H1 (cell line): ENCODE results near the gene PTH1R. TPM values are rescaled to one million over a fixed set of nuclear protein-coding genes. Genes with fewer than 3 reads are reported as not detected.

Experiments
- CTCF ChIA-PET: fragments of 300-600 bp; sonication (Branson Sonifier 250); formaldehyde crosslinking; loops from one replicate; lab custom pipeline; 2021; ENCODE audit not compliant: partially characterized antibody; lab: Charles Lee
- POLR2A ChIA-PET: fragments of 300-600 bp; sonication (Branson Sonifier 250); formaldehyde crosslinking; loops from one replicate; lab custom pipeline; 2021; ENCODE audit warnings: inconsistent platforms; ENCODE audit not compliant: partially characterized antibody; lab: Charles Lee
- DNase-seq, 2 experiments: peaks; one replicate each; pipeline versions ENCODE4 v3.0.0 to v3.0.0-alpha.2; 2010 to 2022; ENCODE audit warnings: low spot score in 2 of 2, low read depth in 1 of 2, mixed read lengths in 1 of 2
- FAIRE-seq: peaks from 2 replicates; lab custom pipeline; 2011; peaks lifted over from hg19 to GRCh38; lab: Jason Lieb, UNC
- H2AFZ ChIP-seq: 2 replicates; pipeline ENCODE4 v1.8.1; 2012; ENCODE audit warnings: low read length, inconsistent platforms
- H2AK5ac ChIP-seq: 2 replicates; pipeline ENCODE4 v1.6.1; 2013; ENCODE audit warnings: low read depth, low read length
- H2BK120ac ChIP-seq: replicated peaks from 2 replicates; pipeline ENCODE3; 2013; ENCODE audit warnings: low read depth, low read length, inconsistent platforms
- H2BK12ac ChIP-seq: 2 replicates; pipeline ENCODE4 v1.6.1; 2013; ENCODE audit warnings: low read depth, low read length
- H2BK15ac ChIP-seq: 2 replicates; pipeline ENCODE4 v1.6.1; 2013; ENCODE audit warnings: low read length
- H2BK20ac ChIP-seq: 2 replicates; pipeline ENCODE4 v1.6.1; 2013; ENCODE audit warnings: low read length
- H2BK5ac ChIP-seq: 2 replicates; pipeline ENCODE4 v1.6.1; 2013; ENCODE audit warnings: low read depth, low read length
- H3K14ac ChIP-seq: 2 replicates; pipeline ENCODE4 v1.6.1; 2013; ENCODE audit warnings: inconsistent platforms; ENCODE audit not compliant: insufficient read length
- H3K18ac ChIP-seq: 2 replicates; pipeline ENCODE4 v1.6.1; 2013; ENCODE audit warnings: low read length; ENCODE audit errors: extremely low read depth
- H3K23ac ChIP-seq: 2 replicates; pipeline ENCODE4 v1.6.1; 2013; ENCODE audit warnings: inconsistent platforms; ENCODE audit not compliant: insufficient read length
- H3K23me2 ChIP-seq: 2 replicates; pipeline ENCODE4 v1.6.1; 2013; ENCODE audit warnings: low read depth, low read length
- H3K27ac ChIP-seq: 2 replicates; pipeline ENCODE4 v1.6.1; 2011; ENCODE audit warnings: low read depth, low read length, inconsistent platforms
- H3K27me3 ChIP-seq, 4 experiments: replicated peaks in 1 of 4; 1 replicate in 1 of 4; 2 replicates in 3 of 4; pipeline versions ENCODE4 v1.6.1 to v1.8.1; 2011 to 2013; ENCODE audit warnings: low read length in 3 of 4, mild to moderate bottlenecking in 3 of 4, inconsistent platforms in 2 of 4, mixed read lengths in 2 of 4, moderate library complexity in 1 of 4; ENCODE audit not compliant: control insufficient read depth in 3 of 4, insufficient read depth in 3 of 4; ENCODE audit errors: extremely low read depth in 1 of 4
- H3K36me3 ChIP-seq, 4 experiments: 2 replicates each; pipeline versions ENCODE4 v1.6.1 to v1.8.1; 2011 to 2013; ENCODE audit warnings: mild to moderate bottlenecking in 4 of 4, low read length in 3 of 4, moderate library complexity in 2 of 4, control low read depth in 1 of 4, inconsistent platforms in 1 of 4; ENCODE audit not compliant: insufficient read depth in 4 of 4, control insufficient read depth in 2 of 4
- H3K4ac ChIP-seq: replicated peaks from 2 replicates; pipeline ENCODE3; 2013; ENCODE audit warnings: low read length, low read depth, mixed read lengths, inconsistent platforms; ENCODE audit not compliant: insufficient read length
- H3K4me1 ChIP-seq, 4 experiments: replicated peaks in 1 of 4; 1 replicate in 1 of 4; 2 replicates in 3 of 4; pipeline versions ENCODE4 v1.6.1 to v1.8.1; 2011 to 2013; ENCODE audit warnings: low read length in 3 of 4, inconsistent platforms in 2 of 4, mixed read lengths in 1 of 4; ENCODE audit not compliant: insufficient read depth in 4 of 4, control insufficient read depth in 3 of 4
- H3K4me2 ChIP-seq, 2 experiments: 2 replicates each; pipeline versions ENCODE4 v1.6.1 to v1.8.1; 2011 to 2013; ENCODE audit warnings: low read depth in 2 of 2, low read length in 2 of 2, control low read depth in 1 of 2, inconsistent platforms in 1 of 2, mild to moderate bottlenecking in 1 of 2; ENCODE audit not compliant: insufficient read depth in 1 of 2
- H3K4me3 ChIP-seq, 4 experiments: fragments of 200-600, 300-600 bp in 1 of 4; sonication (generic), shearing (Covaris generic), sonication (Bioruptor Twin) in 1 of 4; 2 replicates each; pipeline versions ENCODE4 v1.5.1 to v1.8.1; 2011 to 2016; ENCODE audit warnings: low read length in 4 of 4, low read depth in 3 of 4, control low read depth in 2 of 4, inconsistent platforms in 2 of 4, mild to moderate bottlenecking in 2 of 4, mixed read lengths in 1 of 4, moderate library complexity in 1 of 4; ENCODE audit not compliant: insufficient read depth in 2 of 4; ENCODE audit errors: extremely low read depth in 1 of 4
- H3K56ac ChIP-seq: replicated peaks from 2 replicates; pipeline ENCODE3; 2013; ENCODE audit warnings: low read depth, mild to moderate bottlenecking, mixed read lengths, low read length, inconsistent platforms; ENCODE audit not compliant: insufficient read length
- H3K79me1 ChIP-seq: 2 replicates; pipeline ENCODE4 v1.6.1; 2013; ENCODE audit warnings: low read depth, low read length, control low read depth
- H3K79me2 ChIP-seq, 2 experiments: 2 replicates each; pipeline versions ENCODE4 v1.6.1 to v1.8.1; 2012 to 2013; ENCODE audit warnings: low read length in 2 of 2, mild to moderate bottlenecking in 2 of 2, inconsistent platforms in 1 of 2; ENCODE audit not compliant: insufficient read depth in 2 of 2, control insufficient read depth in 1 of 2
- H3K9ac ChIP-seq, 4 experiments: replicated peaks in 1 of 4; 1 replicate in 1 of 4; 2 replicates in 3 of 4; pipeline versions ENCODE4 v1.6.1 to v1.8.1; 2011 to 2013; ENCODE audit warnings: low read depth in 3 of 4, low read length in 3 of 4, control low read depth in 2 of 4, mild to moderate bottlenecking in 2 of 4, moderate library complexity in 2 of 4, inconsistent platforms in 1 of 4; ENCODE audit errors: extremely low read depth in 1 of 4
- H3K9me3 ChIP-seq, 2 experiments: 2 replicates each; pipeline versions ENCODE4 v1.6.1 to v1.8.1; 2012 to 2013; ENCODE audit warnings: mild to moderate bottlenecking in 2 of 2, moderate library complexity in 2 of 2, control low read depth in 1 of 2, inconsistent platforms in 1 of 2, low read depth in 1 of 2, low read length in 1 of 2, mixed read lengths in 1 of 2; ENCODE audit not compliant: insufficient read depth in 2 of 2
- H4K20me1 ChIP-seq, 2 experiments: replicated peaks in 1 of 2; 2 replicates each; pipeline versions ENCODE3 to v1.8.1; 2011 to 2013; ENCODE audit warnings: inconsistent platforms in 2 of 2, low read length in 2 of 2, mild to moderate bottlenecking in 1 of 2; ENCODE audit not compliant: insufficient read depth in 2 of 2, control insufficient read depth in 1 of 2
- H4K5ac ChIP-seq: 2 replicates; pipeline ENCODE4 v1.6.1; 2013; ENCODE audit warnings: low read length, low read depth, mixed read lengths, inconsistent platforms; ENCODE audit not compliant: insufficient read length
- H4K8ac ChIP-seq: 2 replicates; pipeline ENCODE4 v1.8.0; 2013; ENCODE audit warnings: mild to moderate bottlenecking, moderate library complexity, low read length, inconsistent platforms; ENCODE audit not compliant: insufficient read depth; ENCODE audit errors: extremely low read depth
- H4K91ac ChIP-seq: replicated peaks from 2 replicates; pipeline ENCODE3; 2013; ENCODE audit warnings: low read length, mixed read lengths, inconsistent platforms; ENCODE audit not compliant: insufficient read length
- WGBS, 2 experiments: shearing (Covaris generic) in 1 of 2; methylation state at CpG; one replicate each; pipeline versions ENCODE4 v1.1.6 to v1.1.7; 2013 to 2015; ENCODE audit warnings: low lambda C conversion rate in 2 of 2, mixed read lengths in 2 of 2, inconsistent platforms in 1 of 2, low coverage in 1 of 2, missing lambda C conversion rate in 1 of 2; ENCODE audit not compliant: insufficient replicate concordance in 2 of 2, insufficient coverage in 1 of 2, insufficient read length in 1 of 2; ENCODE audit errors: extremely low coverage in 1 of 2, missing lambda C conversion rate in 1 of 2; 5-methylcytosine and 5-hydroxymethylcytosine counted together
- polyA plus RNA-seq, 7 experiments: library from polyadenylated mRNA; depleted of rRNA in 3 of 7; stranded (reverse) in 5 of 7; unstranded in 2 of 7; fragments of >200 nt in 5 of 7; fragments of 200-250 nt in 2 of 7; gene quantifications; 1 replicate in 5 of 7; 2 replicates in 1 of 7; 4 replicates in 1 of 7; pipeline versions ENCODE4 v1.2.1 to v1.2.3, GENCODE V29; 2011 to 2013; ENCODE audit warnings: missing spikeins in 2 of 7, mixed read lengths in 2 of 7
- total RNA-seq: library from RNA; stranded (reverse); fragmentation: NEBNext Ultra II Directional; extraction: Animal tissue kit (Norgen Biotek cat#: 25700); gene quantifications from 2 replicates; pipeline ENCODE4 v1.2.1, GENCODE V29; 2021

The PTH1R gene
- total and polyA plus RNA-seq, 2 of the 8 experiments (the other 6 are each of a cell fraction or from before 2014, with no cell fraction given) = 0.57 to 1.5 TPM

GRCh38 chr3:46830801-46831200, 46.7 kb upstream of the PTH1R start:
- Histone ChIP-seq H3K23me2 (no peaks in the 10 kb centered on the region), H2AFZ (no peak overlapping the region), H2BK120ac (no peak overlapping the region), H4K20me1 (no peaks in the 10 kb centered on the region), H3K9me3 (no peaks in the 10 kb centered on the region; a peak in 2 of 4 replicates), H2BK12ac (no peak overlapping the region), H4K8ac (no peak overlapping the region), H3K4ac (no peak overlapping the region), H3K27ac (no peak overlapping the region), H3K4me1 (peaks cover 0 to 3% (median 0%) of the 10 kb centered on the region in 4 experiments; a peak in 1 of 7 replicates), H3K9ac (no peak overlapping the region), H2AK5ac (no peak overlapping the region), H3K14ac (no peak overlapping the region), H3K79me2 (no peaks in the 10 kb centered on the region), H2BK15ac (no peak overlapping the region), H3K36me3 (no peaks in the 10 kb centered on the region), H2BK20ac (no peak overlapping the region), H3K27me3 (no peaks in the 10 kb centered on the region; a peak in 1 of 7 replicates), H2BK5ac (no peak overlapping the region), H3K79me1 (no peaks in the 10 kb centered on the region), H3K56ac (no peak overlapping the region), H4K91ac (no peak overlapping the region), H3K18ac (no peak overlapping the region), H4K5ac (no peak overlapping the region), H3K23ac (no peak overlapping the region), H3K4me2 (no peak overlapping the region), H3K4me3 (no peak overlapping the region)
- POLR2A ChIA-PET = interaction anchor here (0.6 kb wide), 1 partner anchor 69 kb away, joined by 3 read pairs; no protein-coding TSS in a partner anchor
- peak in 1 of 2 experiments; percentile 23 for DNase-seq
- no peak for FAIRE-seq
- CTCF ChIA-PET = interaction anchor here (1.2 kb wide), 1 partner anchor 17 kb away, joined by 3 read pairs; no protein-coding TSS in a partner anchor
- WGBS, 2 experiments = 77% methylated on average over 2 of the region's 2 CpGs; no CpG with 5 or more reads in 1 of the 2 experiments
